ENCODE measurements around the gene PTPN1.
"Not testable (repeated sequence)": the region's sequence is repeated elsewhere in the genome, so short reads cannot be mapped to it uniquely, and the experiment has no call there.

The PTPN1 gene

DNA sequence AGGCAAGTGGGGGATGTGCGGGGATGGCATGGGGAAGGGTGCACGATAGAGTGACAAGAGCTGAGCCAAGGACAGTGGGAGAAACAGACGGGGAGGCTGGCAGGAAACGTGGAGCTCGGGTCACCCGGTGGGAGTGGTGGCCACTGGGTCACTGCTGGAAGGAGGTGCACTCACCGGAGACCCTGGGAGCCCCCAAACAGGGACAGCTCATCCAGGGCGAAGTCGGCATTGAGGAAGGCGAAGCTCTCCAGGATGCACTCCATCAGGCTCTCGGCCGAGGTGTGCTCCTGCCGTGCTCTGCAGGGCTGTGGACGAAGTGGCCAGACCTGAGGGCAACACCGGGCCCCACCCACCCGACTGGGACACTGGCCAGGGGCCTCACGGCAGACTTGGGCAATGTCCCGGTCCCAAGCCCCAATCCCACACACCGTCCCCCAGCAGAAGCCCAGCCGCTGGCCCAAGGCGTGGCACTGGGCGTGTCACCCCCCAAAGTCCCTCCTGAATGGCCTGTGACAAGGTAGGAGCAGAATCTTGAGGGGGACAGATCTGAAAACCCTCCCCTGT, 87.3 kb downstream of the PTPN1 start:
- no peaks in the 10 kb centered on the region for H3K27me3 ChIP-seq

GRCh38 chr20:50598074-50598473, 87.9 kb downstream of the PTPN1 start:
- no peak for TF ChIP-seq CTCF (IDR thresholded peaks at IDR 0.05; ENCODE audit: low read depth, low read length)
- Histone ChIP-seq H3K4me1 (no peaks in the 10 kb centered on the region), H3K36me3 (no peaks in the 10 kb centered on the region), H3K9me3 (no peaks in the 10 kb centered on the region), H3K4me3 (ENCODE audit: low read depth, low read length) (no peak overlapping the region), H3K27me3 (no peaks in the 10 kb centered on the region)
- DNase-seq = no peak

More for the DNA sequence above, 87.3 kb downstream of the PTPN1 start:
- Histone ChIP-seq H3K4me1 (no peaks in the 10 kb centered on the region), H3K9me3 (no peaks in the 10 kb centered on the region), H3K4me3 (ENCODE audit: low read depth, low read length) (no peak overlapping the region), H3K36me3 (no peaks in the 10 kb centered on the region)
- no peak for TF ChIP-seq CTCF (IDR thresholded peaks at IDR 0.05; ENCODE audit: low read depth, low read length)
- no peak for DNase-seq

DNA sequence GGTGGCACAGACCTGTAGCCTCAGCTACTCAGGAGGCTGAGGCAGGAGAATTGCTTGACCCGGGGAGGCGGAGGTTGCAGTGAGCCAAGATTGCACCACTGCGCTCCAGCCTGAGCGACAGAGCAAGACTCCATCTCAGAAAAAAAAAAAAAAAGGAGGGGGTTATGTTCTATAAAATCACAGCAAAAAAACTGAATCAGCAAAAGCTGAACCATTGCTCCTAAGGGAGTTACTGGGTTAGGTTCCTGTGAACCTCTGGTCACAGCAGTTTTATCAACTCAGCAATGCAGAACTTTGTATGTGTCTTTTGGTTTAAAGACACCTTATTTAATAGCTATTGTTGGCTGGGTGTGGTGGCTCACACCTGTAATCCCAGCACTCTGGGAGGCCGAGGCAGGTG, 88.6 kb downstream of the PTPN1 start:
- DNase-seq = not testable (repeated sequence)

GRCh38 chr20:50600281-50600895, 90.2 kb downstream of the PTPN1 start:
- TF ChIP-seq CTCF (IDR thresholded peaks at IDR 0.05; ENCODE audit: low read depth, low read length) = no peak
- no peaks in the 10 kb centered on the region for H3K4me1 ChIP-seq
- DNase-seq = no peak
- H3K27me3 ChIP-seq = no peaks in the 10 kb centered on the region
- H3K9me3 ChIP-seq = no peaks in the 10 kb centered on the region
- no peak overlapping the region for H3K4me3 ChIP-seq (ENCODE audit: low read depth, low read length)
- H3K36me3 ChIP-seq = no peaks in the 10 kb centered on the region

More for the DNA sequence above, 88.6 kb downstream of the PTPN1 start:
- not testable (repeated sequence) for H3K4me1 ChIP-seq; H3K4me3 ChIP-seq (ENCODE audit: low read depth, low read length); H3K27me3 ChIP-seq; H3K9me3 ChIP-seq; H3K36me3 ChIP-seq

DNA sequence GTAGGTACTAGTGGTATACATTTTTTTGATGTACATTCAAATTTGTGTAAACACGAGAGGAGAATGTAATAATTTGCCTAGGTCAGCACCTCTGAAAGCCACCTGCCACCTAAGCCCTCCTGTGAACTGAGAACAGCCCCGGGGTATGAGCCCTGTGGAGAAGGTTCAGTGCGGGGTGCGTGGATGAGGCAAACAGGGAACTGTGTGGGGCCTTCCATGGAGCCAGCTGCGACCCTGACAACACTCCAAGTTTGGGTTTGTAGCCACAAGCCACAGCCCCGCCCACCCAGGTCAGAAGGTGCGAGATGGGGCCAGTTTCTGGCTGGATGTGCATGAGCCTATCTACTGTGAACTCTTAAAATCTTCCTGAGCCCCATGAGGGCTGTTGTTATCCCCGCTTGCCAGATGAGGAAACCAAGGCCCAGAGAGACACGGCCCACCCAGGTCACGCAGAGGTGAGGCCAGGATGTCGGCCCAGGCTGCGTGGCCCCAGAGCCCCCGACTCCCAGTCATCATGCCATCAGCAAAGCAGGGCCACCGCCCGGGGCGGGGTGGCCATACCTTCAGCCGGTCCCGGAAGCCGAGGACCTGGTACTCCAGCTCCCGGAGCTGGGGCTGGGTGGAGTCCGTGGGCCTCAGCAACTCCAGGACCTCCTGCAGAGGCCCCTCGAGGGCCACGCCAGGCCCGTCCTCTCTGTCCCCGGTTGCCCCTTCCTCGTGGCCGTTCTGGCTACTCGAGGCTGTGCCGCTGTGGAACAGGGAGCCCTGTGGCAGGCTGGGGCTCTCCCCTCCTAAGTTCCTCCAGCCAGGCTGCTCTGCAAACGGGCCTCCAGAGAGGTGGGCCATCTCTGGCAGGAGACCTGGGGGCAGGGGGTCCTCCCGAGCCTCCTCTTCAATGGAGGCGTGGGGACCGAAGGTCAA, 91.6 kb downstream of the PTPN1 start:
- no peak for TF ChIP-seq CTCF (IDR thresholded peaks at IDR 0.05; ENCODE audit: low read depth, low read length)
- Histone ChIP-seq H3K4me1 (no peaks in the 10 kb centered on the region), H3K4me3 (ENCODE audit: low read depth, low read length) (no peak overlapping the region), H3K36me3 (no peaks in the 10 kb centered on the region), H3K9me3 (no peaks in the 10 kb centered on the region), H3K27me3 (no peaks in the 10 kb centered on the region)
- no peak for DNase-seq

DNA sequence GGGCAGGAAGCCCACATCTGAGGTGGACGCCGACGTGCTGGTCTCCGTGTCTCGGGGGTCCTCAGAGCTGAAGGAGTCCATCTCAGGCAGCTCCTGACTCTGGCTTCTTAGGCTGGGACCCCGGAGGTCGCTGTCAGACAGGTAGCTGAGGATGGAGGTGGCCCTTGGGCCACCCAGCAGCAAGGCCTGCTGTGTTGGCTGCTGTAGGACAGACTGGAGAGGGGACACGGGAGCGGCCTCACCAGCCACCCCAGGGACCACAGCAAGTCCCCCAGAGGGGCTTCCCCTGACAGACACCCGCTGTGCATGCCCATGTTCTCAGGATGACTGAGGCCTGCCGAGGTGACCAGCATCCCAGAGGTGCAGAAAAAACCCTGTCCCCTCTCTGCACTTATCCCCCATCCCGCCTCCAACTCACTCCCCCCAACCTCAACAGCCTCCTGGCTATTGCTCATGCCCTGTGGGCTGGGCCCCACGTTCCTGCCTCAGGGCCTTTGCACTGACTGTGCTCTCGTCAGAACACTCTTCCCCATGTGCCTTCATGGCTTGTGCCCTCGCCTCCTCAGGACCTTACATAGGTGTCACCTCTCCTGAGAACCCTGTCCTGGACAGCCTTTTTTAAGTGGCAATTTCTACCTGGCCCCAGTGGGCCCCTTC, 92.4 kb downstream of the PTPN1 start:
- H3K27me3 ChIP-seq = no peaks in the 10 kb centered on the region
- no peaks in the 10 kb centered on the region for H3K4me1 ChIP-seq
- H3K9me3 ChIP-seq = no peaks in the 10 kb centered on the region
- no peak for DNase-seq
- no peak for TF ChIP-seq CTCF (IDR thresholded peaks at IDR 0.05; ENCODE audit: low read depth, low read length)
- no peaks in the 10 kb centered on the region for H3K36me3 ChIP-seq
- H3K4me3 ChIP-seq (ENCODE audit: low read depth, low read length) = no peak overlapping the region
